GM19240 (cell line): ENCODE measurements around the gene GOLGA6L10.
"Not testable (repeated sequence)": the region's sequence is repeated elsewhere in the genome, so short reads cannot be mapped to it uniquely, and the experiment has no call there.

Experiments
- DNase-seq: peaks from one replicate; pipeline ENCODE4 v3.0.0; 2011; ENCODE audit warnings: low spot score; ENCODE audit not compliant: insufficient read length

The GOLGA6L10 gene

GRCh38 chr15:82299511-82299914, 49.8 kb downstream of the GOLGA6L10 start:
- not testable (repeated sequence) for DNase-seq

- DNase-seq, result no peak
Observed at GRCh38 chr15:82298520-82298919, 50.8 kb downstream of the GOLGA6L10 start.

GRCh38 chr15:82298032-82298431, 51.2 kb downstream of the GOLGA6L10 start:
- no peak for DNase-seq

- no peak for DNase-seq
Observed at GRCh38 chr15:82297546-82297945, 51.7 kb downstream of the GOLGA6L10 start.

- DNase-seq, result no peak
Observed at GRCh38 chr15:82294061-82294690, 55.1 kb downstream of the GOLGA6L10 start.

GRCh38 chr15:82292271-82292670, 57.0 kb downstream of the GOLGA6L10 start:
- no peak for DNase-seq
